Cardiac fibroblast (primary cell): ENCODE measurements around the gene OASL.

Source experiments
- DNase-seq, 2 donors: peaks; one replicate each; pipeline versions ENCODE4 v3.0.0 to v3.0.0-alpha.2; 2010; ENCODE audit warnings: low read depth in 2 of 2
- H3K4me3 ChIP-seq, 2 donors: replicated peaks in 1 of 2; 1 replicate in 1 of 2; 2 replicates in 1 of 2; pipeline ENCODE4 v1.5.1; 2011; ENCODE audit warnings: low read depth in 2 of 2, low read length in 2 of 2, mild to moderate bottlenecking in 2 of 2, moderate library complexity in 1 of 2
- TF ChIP-seq, protein P1 (sequence below): IDR thresholded peaks from one replicate; pipeline ENCODE4 v1.5.1; 2011; ENCODE audit warnings: low read depth, mild to moderate bottlenecking, low read length, inconsistent platforms

OASL gene

GRCh38 chr12:121025442-121026226 lies 13.4 kb downstream of the OASL start:
- H3K4me3 ChIP-seq: no peak overlapping the region
- DNase-seq: no peak
- TF ChIP-seq, protein P1, sequence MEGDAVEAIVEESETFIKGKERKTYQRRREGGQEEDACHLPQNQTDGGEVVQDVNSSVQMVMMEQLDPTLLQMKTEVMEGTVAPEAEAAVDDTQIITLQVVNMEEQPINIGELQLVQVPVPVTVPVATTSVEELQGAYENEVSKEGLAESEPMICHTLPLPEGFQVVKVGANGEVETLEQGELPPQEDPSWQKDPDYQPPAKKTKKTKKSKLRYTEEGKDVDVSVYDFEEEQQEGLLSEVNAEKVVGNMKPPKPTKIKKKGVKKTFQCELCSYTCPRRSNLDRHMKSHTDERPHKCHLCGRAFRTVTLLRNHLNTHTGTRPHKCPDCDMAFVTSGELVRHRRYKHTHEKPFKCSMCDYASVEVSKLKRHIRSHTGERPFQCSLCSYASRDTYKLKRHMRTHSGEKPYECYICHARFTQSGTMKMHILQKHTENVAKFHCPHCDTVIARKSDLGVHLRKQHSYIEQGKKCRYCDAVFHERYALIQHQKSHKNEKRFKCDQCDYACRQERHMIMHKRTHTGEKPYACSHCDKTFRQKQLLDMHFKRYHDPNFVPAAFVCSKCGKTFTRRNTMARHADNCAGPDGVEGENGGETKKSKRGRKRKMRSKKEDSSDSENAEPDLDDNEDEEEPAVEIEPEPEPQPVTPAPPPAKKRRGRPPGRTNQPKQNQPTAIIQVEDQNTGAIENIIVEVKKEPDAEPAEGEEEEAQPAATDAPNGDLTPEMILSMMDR: no peak

DNA sequence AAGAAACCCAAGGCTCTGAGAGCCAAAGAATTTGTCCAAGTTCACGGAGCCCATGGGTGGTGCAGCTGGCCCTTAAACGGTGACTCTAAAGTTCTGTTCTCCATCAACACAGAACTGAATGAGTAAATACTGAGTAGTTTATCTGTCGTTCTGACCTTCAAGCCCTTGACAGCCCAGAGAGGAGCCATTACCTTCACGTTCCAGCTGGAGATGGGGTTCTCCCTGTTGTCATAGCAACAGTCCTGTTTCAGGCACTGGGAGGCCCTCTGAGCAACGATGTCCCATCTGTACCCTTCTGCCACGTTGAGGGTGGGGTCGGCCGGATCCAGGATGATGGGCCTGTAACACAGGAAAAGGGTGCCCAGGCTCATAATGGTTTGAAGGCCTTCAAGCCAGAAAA lies 15.2 kb downstream of the OASL start:
- DNase-seq: no peak
- H3K4me3 ChIP-seq: no peak overlapping the region
- TF ChIP-seq, protein P1: no peak

DNA sequence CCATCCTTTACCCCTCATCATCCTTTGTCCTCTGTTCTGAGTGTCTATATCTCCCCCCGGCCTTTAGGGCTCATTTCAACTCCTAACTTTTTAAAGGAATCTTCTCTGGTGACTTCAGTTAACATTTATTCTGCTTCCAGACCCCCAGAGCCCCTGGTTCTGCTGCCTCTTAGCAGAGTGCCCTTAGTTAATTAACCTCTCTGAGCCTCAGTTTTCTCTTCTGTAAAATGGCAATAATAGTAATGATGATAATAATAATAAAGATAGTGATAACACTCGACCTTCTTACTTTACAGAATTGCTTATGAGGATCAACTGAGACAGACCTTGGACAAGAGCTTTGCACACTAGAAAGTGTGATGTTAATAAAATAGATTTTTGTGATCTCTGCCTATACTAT lies 16.3 kb downstream of the OASL start:
- TF ChIP-seq, protein P1: no peak
- no peak for DNase-seq
- H3K4me3 ChIP-seq: no peak overlapping the region

DNA sequence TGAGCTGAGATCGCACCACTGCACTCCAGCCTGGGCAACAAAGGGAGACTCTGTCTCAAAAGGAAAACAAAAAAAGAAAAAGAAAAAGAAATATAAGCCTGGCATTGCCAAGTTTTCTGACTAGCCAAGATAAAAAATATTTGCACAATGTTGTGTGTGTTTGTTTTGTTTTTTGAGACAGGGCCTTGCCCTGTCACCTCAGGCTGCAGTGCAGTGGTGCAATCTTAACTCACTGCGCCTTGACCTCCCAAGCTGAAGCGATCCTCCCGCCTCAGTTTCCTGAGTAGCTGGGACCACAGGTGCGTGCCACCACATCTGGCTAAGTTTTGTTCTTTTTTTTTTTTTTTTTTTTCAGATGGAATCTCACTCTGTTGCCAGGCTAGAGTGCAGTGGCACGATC lies 17.3 kb downstream of the OASL start:
- TF ChIP-seq, protein P1: no peak
- no peak for DNase-seq
- H3K4me3 ChIP-seq: no peak overlapping the region

DNA sequence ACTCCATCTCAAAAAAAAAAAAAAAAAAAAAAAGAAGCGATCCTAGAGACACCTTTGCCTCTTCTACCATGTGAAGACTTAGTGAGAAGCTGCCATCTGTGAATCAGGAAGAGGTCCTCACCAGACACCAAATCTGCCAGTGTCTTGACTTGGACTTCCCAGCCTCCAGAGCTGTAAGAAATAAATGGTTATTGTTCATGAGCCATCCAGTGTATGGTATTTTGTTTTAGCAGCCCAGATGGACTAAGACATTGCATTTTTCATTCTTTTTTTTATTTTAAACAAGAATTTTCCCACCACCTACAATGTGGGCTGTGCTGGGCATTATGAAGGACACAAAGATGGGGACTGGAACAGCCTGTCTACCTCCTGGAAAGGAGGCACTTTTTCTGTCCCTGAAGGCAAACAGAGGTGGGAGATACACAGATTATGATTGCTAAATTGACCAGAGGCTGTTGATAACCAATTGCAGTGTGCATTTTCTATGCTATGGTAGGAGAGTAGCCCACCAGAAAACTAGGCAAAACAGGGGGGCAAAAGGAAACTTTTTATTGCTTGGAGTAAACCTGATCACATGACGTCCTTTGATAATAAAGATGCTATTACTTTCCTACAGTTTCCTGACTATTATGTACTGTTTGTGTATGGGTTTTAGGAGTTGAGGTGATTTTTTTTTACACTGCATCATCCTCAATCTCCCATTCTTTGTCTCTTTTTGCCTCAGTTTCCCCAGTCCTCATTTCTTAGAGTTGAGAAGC lies 20.0 kb downstream of the OASL start:
- TF ChIP-seq, protein P1: no peak
- no peak for DNase-seq
- H3K4me3 ChIP-seq: no peak overlapping the region

GRCh38 chr12:121017966-121018491 lies 21.0 kb downstream of the OASL start:
- TF ChIP-seq, protein P1: no peak
- no peak for DNase-seq
- no peak overlapping the region for H3K4me3 ChIP-seq
